GM18909 (cell line): ENCODE measurements around the gene LRRC51.
"Not testable (repeated sequence)": the region's sequence is repeated elsewhere in the genome, so short reads cannot be mapped to it uniquely, and the experiment has no call there.

Experiments used
- ATAC-seq: cut with Tn5 transposase; IDR thresholded peaks from one replicate; pipeline ENCODE4 v1.9.1; 2021; ENCODE audit warnings: mild to moderate bottlenecking; ENCODE audit not compliant: unreplicated experiment, poor library complexity

The LRRC51 gene

DNA sequence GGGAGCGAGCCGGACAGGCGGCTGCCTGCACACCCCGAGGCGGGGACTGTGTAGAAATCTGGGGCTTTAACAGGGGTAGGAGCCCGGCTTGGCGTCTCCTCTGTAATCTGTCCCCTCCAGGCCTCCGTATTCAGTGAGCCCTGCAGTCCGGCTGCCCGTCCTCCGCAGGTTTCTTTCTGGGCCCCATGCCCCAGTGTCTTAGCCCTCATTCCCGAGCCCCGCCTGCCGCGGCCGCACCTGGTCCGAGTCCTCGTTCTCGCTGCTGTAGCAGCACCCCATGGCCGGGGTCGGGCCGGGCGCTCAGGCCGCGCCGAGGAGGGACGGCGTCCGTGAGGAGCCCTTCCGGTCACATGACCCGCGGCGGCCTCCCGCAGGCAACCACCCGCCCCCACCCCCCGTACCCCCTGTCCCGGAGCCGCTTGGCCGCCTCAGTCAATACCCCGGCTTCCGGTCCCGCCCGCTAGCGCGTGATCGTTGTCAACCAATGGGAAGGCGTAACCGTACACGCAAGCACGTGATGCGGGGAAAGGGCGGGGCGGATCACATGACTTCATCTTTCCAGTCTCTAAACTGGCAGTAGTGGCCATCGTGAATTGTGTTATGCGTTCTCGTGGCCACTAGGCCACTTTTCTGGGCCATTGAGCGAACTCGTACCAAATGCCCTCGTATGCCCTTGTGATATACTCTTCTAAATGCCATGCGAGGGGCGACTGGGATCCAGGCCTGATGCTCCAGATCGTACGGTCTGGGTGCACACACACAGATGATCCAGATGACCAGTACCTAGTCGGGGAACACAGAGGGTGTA, 22.5 kb downstream of the LRRC51 start, which contains the start of gene LAMTOR1:
Gene LAMTOR1, minus strand, starts transcription at position 352 of the 808 bp plus-strand sequence. Its CDS starts 73 bp downstream, at position 279.
- ATAC-seq = peak; percentile 93

DNA sequence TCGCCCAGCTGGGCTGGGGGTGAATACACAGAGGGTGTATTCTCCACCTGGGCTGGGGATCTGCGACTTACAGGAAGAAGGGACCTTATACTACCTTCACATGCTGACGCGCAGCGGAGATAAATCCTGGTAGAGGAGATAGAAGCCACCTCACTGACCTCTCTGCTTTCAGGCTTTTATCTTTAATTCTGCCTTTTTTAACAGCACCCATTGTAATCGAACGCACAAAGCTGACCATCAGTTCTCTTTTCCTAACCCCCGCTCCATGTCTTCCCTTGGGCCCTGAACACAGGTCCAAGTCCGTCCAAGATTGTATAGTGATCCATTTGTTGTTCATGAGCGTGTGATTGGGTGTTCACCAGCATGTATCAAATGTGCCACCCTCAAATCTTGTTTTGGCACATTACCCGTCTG, 23.1 kb downstream of the LRRC51 start:
- ATAC-seq = no peak

DNA sequence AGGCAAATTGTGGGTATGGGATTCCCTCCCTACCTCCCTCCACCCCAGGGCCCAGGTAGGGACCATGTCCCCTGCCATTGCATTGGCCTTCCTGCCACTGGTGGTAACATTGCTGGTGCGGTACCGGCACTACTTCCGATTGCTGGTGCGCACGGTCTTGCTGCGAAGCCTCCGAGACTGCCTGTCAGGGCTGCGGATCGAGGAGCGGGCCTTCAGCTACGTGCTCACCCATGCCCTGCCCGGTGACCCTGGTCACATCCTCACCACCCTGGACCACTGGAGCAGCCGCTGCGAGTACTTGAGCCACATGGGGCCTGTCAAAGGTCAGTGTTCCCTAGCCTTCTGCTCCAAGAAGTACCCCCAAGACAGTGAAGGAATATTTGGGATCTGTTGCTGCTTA, 25.2 kb downstream of the LRRC51 start, which contains the start of gene TOMT:
Gene TOMT, plus strand, starts transcription at position 37 of the 400 bp plus-strand sequence. Its CDS starts 28 bp downstream, at position 65.
- no peak for ATAC-seq

DNA sequence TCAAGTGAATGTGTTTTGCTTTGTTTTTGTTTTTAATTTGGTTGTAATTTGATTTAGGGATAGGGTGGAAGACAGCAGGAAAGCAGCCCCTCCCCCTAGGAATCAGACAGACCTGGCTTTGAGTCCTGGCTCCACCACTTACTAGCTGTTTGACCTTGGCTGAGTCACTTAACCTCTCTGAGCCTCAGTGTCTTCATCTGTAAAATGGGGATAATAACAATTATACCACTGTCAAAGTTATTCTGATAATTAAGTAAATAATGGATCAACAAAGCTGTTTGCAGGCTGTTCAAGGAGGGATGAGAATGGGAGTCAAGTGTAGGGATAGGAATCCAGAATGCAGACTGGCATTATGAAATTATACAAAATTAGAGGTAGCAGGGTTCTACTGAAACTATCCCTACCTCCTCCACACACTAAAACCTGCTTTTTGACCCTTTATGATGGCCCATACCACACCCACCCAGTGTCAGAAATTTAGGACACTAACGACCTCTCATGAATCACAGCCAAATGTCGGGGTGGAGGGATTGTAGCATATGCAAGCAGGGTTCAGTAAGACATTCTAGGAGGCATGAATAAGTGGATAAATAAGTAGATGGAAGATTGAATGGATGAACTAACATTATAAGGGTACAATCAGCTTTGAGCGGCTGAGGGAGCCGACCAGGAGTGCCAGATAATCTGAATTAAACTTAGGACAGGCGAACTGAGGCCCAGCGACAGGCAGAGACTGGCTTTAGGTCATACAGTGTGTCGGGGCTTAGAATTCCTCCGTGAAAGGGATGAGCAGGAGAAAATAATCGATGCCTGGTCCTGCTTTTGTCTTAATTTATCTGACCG, 30.9 kb downstream of the LRRC51 start:
- ATAC-seq = peak; percentile 0

DNA sequence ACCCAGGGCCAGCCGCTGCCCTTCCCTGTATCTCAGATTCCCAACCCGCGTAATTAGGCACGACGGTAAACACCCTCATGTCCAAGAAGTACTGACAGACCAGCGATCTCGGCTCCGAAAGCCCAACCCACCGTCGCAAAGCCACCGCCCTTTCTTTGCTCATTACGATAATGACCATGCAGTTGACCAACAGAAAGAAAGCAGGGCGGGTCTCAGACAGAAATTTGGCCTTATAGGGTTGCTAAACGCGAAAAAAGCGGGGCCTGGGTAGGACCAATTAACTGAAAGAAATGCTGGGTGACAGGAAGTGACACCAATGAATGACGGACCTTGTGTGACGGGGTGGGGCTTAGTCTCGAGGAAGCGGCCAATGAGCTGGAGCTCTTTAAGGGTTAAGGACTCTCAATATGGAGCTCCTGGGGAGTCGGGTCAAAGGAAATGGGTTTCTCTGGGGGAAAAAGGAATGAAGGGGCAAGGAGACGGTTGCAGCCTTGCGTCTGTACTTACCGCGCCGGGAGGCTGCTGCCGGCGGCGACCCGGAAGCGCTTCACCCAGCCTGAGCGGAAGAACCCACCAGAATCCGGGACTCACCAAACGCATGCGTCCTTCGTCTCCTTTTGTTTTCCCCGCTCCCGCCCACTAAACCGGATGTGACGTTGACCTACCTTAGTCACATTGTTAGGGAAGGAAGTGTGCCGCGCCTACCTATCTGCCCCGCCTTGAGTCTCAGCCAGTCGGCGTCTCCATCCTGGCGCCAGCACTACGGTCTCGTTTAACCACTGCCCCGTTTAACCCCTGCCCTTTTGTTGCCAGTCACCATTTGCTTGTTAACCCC, 31.7 kb downstream of the LRRC51 start, which contains the start of gene ANAPC15:
Gene ANAPC15, minus strand, starts transcription at position 553 of the 835 bp plus-strand sequence. CDS start 1,419 bp downstream, outside the sequence.
- ATAC-seq = peak; percentile 89

DNA sequence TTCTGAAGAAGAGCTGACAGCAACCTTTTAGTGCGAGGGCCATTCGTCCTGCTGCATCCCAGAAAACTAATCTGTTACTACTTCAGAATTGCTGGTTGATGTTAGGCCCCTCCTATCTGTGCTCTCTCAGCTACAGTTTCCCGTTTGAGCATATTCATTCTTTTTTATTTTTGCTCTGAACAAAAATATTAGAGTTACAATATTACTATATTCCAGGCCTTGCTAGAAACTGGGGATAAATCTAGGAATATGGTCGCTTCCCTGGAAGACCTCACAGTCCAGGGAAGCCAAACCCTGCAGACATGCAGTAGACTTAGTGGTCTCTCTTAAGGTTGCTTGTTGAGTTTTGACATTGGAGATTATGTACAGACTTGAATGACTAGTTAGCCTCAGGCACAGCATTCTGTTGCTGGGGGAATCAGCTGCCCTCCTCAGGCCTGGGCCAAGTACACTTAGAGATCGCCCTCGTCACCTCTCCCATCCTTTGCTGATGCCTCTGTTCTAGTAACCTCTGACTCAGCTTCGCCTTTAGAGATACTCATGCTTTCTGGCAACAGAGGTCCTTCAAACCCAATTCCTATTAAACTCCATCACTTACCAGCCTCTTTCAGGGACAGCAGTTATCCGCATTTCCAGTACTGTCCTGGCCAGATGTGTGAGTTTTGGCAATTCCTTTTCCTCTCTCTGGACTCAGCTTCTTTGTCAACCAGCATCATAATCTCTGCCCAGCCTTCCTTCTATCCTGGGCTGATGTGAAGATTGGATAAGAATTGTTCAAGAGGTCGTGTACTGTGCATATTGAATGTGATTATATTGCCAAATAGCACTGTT, 32.5 kb downstream of the LRRC51 start:
- ATAC-seq = no peak

DNA sequence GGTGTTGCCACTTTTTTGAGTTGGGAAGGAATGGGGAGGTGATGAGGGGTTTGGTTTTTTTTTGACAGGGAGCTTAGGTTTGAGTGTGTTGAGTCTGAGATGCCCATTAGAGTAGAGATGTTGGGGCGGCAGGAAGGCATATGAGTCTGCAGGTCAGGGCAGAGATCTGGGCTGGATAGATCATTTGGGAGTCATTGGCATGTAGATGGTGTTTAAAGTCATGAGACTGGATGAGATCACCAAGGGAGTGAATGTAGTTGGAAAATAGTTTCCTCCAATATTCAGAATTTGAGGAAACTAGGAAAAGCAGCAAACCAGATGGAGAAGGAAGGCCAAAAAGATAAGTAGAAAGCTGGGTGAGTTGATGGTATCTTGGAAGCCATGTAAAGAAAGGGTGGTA, 33.9 kb downstream of the LRRC51 start:
- ATAC-seq = no peak

- no peak for ATAC-seq
Measured at GRCh38 chr11:72116019-72116755, 35.5 kb downstream of the LRRC51 start.

GRCh38 chr11:72119198-72119597, 38.5 kb downstream of the LRRC51 start:
- ATAC-seq = no peak

DNA sequence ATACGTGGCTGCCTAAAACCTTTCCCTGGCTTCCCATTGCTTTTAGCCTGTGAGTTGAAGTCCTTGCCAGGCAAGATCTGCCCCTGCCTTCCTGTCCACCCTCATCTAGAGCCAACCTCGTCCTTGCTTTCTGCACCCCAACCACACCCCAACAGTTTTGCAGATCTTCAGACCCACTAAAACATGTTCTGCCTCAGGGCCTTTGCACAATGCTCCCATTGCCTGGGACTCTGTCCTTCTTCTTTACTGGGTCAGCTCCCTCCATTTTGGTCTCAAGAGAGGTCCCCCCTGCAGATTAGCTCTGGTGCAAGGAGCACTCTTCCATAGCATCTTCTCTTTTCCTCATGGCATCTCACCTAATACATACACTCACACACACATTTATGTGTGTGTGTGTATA, 40.3 kb downstream of the LRRC51 start:
- ATAC-seq = no peak

GRCh38 chr11:72122607-72123006, 42.0 kb downstream of the LRRC51 start:
- ATAC-seq = no peak

- no peak for ATAC-seq
Measured at GRCh38 chr11:72123117-72123653, 42.5 kb downstream of the LRRC51 start.

DNA sequence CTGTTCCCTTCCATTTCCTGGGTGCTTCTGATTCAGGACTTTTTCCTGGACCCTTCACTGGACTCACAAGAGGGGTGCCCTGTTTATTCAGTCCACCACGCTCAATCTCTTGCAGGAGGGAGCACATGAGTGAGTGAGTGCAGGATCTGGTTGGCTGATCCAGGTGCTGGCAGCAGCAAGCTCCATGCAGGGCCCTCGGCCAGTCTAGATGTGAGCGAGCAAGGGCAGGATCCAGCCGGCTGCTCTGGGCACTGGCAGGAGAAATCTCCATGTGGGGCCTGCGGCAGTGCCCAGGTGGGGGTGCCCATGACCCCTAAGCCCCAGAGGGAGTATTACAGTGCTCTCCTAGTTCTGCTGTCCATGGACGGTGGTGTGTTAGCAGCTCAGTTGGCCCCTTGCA, 43.4 kb downstream of the LRRC51 start:
- ATAC-seq = no peak

GRCh38 chr11:72125956-72126355, 45.3 kb downstream of the LRRC51 start:
- no peak for ATAC-seq

- no peak for ATAC-seq
Measured at GRCh38 chr11:72127923-72128322, 47.3 kb downstream of the LRRC51 start.

- ATAC-seq = no peak
Measured at GRCh38 chr11:72129381-72129780, 48.7 kb downstream of the LRRC51 start.

- ATAC-seq = no peak
Measured at GRCh38 chr11:72132646-72133045, 52.0 kb downstream of the LRRC51 start.

GRCh38 chr11:72135473-72135872, 54.8 kb downstream of the LRRC51 start, which contains the start of gene FOLR3:
TSS of gene FOLR3 (plus strand) at chr11:72135725. CDS start at chr11:72135953, 228 bp downstream.
- ATAC-seq = not testable (repeated sequence)
